ENCODE data around the gene COL4A1.

Gene COL4A1

DNA sequence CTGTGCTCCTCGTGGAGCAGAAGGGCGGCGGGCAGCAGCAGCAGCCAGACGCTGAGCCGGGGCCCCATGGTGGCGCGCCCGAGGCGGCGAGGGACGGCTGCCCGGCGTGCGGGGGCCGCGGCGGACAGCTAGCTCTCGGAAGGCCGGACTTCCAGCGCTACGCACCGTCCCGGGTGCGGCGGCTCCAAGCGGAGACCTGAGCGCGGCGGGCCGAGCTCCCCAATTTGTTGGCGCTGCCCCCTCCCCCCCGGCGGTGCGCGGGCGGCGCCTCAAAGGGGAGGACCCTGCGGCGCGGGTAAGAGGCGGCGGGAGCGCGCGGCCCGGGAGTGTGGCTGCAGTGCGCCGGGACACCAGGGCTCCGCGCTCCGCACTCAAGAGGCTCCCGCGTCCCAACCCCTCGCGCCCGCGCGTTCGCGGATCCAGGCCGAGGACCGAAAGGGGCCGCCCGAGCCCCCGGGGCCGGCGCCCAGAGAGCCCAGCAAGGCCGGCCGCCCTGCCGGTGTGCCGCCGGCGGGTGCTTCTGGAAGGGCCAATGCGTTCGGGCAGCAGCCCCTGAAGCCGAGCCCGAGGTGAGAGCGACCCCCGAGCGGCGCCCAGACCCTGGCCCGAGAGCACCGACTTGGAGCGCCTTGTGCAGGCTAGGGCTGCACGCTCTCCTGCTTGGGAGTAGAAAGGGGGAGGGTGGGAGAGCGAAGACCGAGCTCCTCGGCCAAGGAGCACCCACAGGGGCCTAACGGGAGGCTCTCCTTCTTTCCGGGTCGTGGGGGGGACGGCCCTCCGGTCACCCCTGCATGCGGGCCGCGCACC is at the start of gene COL4A1, which contains the start of gene COL4A2:
Gene COL4A1 (minus strand): TSS at position 198 of the 807 bp plus-strand sequence. CDS start 130 bp downstream, at position 68.
Gene COL4A2 (plus strand): TSS at position 325 of the 807 bp plus-strand sequence. CDS start 620 bp downstream, outside the sequence.
- DNase-seq (ENCODE audit: low spot score) = no peak

DNA sequence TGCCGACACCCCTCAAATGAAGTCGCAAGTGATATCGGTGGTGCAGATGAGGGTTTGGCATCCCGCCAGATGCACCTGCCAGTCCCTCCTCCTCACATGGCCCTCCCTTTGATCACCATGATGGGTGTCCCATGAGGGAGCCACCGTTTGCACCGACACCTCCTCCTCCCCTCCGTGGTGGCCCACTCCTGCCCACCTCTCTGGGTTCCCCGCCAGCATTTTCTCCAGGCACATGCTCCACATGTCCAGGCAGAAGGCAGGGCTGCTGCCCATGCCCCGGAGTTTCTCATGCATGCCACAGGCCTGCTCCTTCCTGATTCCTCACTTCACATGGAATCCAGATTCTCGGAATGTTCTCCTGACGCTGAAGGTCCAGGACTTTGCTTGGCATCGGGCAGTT is 49.4 kb upstream of the COL4A1 start:
- DNase-seq (ENCODE audit: low spot score) = no peak

DNA sequence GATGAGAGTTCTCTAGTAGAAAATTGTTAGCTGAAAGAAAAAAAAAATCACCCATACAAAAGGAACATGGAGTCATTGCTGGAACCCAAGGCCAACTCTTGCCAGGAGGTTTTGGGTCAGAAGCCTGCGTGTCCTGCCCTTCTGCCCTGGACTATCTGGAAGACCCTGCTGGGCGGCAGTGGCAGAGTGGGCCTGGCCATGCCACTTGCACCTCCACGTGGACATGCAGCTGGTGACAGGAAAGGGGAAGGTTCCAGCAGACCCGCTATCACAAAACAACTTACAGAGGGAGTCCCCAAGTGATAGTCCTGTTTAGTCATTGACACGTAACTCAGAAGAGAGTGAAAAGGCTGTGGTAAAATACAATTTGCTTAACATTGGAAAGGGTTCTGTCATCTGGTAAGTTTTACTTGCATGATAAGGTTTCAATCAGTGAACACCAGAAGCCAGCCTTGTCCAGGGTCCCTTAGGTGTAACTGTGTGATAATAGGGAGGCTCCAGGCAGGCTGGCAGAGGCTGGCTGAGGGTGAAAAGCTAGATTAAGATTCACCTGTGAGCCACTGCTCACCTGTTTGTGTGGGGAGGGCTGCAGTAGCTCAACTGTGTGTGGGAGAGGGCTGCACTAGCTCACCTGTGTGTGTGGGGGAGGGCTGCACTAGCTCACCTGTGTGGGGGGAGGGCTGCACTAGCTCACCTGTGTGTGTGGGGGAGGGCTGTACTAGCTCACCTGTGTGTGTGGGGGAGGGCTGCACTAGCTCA is 47.9 kb upstream of the COL4A1 start:
- no peak for DNase-seq (ENCODE audit: low spot score)

DNA sequence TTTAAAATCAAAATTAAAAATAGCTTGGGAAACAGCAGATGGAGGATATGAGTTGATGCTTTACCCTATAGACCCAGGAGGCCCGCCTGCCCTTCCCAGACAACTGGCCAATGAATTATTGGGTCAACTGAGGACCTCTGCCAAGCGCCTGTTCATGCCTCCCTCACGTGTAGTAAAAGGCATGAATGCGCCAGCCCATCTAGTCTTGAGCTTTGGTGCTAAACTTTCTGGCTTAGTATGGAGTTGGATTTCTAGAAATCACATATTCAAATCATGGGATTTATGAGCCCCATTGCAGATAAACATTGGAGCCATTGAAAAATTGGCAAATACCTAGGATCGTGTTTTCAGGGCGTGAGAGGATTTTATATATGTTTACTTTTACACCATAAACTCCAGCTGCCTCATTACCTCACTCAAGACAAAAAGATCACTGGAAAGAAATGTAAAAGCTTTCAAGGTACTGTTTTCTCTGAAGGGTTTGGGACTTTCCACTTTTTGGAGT is 47.2 kb upstream of the COL4A1 start:
- no peak for DNase-seq (ENCODE audit: low spot score)

DNA sequence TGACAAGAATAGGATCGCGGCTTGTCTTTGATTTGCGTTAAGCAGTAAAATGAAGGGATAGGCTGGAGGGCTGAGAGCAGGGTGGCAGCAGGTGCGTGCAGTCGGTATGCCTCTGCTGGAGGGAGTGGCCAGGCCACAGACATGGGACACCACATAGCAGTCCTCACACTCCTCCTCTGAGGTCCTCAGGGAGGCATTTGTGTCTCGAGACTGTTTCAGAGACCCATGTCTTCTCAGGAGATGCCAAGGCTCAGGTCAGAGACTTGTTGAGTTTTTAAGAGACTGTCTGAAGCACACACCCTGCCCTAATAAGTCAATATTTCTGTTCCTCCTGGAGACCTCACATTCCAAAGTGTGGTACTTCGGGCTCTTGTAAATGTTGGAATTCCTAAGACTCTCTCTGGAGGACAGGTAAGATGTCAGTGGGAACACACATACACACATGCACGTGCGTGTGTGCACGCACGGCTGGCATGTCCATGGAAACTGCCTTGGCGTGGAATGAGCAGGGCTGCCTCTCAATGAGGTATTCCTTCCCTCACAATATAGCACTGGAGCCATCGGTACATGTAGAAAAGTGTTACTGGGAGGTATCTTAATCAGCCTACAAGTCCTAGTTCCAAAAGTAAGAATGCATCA is 46.5 kb upstream of the COL4A1 start:
- no peak for DNase-seq (ENCODE audit: low spot score)

DNA sequence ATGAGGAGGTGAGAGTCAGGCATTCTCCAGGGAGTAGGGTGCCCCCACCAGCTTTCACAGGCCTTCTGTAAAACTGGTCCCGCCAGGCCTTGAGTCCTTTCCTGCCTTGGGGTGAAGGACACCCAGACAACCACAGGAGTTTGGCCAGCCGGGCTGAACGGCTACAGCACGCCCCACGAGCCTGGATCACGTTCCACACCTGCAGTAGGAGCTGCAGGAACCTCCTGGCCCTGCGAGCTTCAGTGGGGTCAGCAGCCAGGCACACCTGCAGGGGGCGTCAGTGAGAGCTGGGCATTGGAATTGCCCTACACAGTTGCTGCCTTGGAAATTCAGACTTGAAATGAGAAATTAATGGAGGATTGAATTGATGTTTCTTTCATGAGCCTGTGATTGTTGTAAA is 45.8 kb upstream of the COL4A1 start:
- DNase-seq (ENCODE audit: low spot score) = no peak

DNA sequence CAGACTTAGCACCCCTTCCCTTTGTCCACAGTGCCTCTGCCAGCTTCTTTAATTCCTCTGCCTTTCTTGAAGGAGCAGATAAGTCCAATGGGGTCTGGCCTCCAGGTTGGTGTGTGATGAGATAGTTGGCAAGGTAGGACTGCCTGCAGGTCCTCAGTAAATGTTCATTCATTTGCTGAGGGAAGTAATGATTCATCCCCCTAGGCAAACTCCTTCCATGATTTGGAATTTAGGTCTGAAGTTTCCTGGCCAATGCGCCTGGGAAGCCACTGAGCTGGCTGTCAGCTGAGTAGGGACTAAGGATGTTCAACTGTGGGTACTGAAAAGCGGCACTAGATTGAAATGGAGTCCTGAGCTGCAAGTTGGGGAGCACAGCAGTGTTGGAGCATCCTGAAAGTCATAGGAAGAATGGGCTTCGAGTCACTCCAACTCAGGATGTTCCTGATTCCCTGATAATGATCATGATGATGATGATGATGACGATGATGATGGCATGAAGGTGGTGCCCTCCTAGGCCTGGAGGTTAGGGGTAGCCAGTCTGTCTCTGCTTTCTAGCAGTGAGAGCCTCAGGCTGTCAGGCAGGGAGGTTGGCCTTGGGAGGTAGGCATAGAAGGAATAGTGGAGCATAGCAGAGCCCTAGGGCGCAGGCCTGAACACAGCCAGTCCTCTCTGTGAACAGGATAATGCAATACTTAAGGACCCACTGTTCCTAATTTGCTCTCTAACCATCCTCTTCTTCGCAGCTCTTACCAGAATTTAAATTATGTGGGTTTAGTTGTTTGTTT is 44.9 kb upstream of the COL4A1 start:
- no peak for DNase-seq (ENCODE audit: low spot score)

DNA sequence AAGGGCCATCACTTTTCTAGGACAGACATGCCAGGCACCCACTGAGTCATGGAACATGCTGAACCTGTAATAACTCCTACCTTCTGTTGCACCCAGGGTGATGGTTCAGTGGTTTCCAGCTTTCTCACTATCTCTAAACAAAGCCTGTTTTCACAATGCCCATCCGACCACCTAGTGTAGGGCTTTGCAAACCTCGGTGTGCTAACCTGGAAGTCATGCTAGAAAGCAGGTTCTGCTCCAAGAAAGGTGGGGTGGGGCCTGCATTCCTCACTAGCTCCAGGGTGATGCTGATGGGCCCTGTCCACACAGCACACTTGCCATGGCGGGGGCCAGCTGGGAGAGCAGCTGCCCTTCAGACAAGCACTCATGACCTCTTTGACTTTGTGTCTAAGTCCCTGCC is 43.6 kb upstream of the COL4A1 start:
- no peak for DNase-seq (ENCODE audit: low spot score)

DNA sequence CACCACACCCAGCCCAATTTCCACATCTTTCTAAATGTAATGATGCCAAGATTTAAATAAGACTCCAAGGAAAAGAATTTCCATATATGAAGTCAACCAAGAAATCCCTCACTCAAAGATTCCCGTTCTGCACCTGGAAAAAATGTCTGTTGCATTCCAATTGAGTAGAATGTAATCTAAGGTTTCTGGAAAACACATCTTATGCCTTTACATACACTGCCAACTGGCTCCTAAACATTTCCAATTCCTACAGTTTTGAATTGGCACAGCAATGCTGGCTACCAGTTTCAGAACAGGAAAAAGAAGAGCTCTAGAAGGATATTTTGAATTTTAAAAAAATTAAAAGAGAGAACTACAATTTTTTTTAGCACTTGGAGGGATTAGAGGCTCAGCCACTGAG is 43.1 kb upstream of the COL4A1 start:
- DNase-seq (ENCODE audit: low spot score) = no peak

DNA sequence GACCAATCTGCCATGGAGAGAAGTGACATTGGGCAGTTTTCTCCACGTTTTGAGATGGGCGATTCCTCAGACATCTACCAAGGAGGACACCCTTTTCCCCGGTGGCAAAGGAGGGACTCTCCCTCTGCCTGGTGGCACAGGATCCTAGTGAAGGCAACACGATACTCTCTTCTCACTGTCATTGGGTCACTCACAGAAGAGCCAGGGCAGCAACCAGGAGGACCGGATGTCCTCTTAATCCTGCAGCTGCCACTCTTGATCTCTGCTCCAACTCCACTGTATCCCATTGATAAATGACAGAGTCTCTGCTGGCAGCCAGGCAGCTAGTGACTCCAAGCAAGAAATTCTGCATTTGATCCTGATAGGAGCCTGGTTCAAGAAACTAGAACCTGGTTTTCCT is 42.3 kb upstream of the COL4A1 start:
- DNase-seq (ENCODE audit: low spot score) = no peak

DNA sequence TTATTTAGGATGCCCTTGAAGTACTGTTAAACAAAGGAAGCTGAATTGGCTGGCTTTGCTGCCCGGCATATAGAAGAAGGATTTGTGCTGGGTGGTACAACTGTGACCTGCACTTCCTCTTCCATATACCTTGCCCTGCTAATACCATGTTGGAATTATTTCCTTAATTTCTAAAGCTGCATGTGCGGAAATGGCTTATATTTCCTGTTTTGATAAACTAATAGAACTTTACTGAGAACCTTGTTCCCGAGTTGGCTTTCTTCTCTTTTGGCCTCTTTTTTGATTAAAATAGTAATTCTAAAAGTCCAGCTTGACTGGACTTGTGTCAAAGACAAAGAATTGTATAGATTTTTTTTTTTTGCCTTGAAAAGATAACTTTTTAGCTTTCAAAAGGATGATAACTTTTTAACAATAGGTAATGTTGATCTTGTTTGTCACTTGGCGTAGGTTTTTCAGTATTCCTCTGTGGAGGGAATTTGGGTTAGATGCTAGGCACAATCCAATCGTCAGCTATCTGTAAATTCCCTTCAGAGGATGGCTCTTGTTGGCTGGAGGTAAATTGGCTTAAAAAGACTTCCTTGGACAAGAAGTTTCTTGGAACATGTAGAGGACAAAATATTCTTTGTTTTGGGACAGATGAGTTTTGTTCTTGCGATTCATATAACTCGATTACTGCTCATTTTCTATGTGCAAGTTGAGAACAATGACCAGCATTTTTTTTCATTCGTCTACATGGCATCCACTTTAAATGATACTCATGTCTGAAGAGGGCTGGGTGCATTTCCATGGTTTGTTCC is 41.5 kb upstream of the COL4A1 start:
- no peak for DNase-seq (ENCODE audit: low spot score)

DNA sequence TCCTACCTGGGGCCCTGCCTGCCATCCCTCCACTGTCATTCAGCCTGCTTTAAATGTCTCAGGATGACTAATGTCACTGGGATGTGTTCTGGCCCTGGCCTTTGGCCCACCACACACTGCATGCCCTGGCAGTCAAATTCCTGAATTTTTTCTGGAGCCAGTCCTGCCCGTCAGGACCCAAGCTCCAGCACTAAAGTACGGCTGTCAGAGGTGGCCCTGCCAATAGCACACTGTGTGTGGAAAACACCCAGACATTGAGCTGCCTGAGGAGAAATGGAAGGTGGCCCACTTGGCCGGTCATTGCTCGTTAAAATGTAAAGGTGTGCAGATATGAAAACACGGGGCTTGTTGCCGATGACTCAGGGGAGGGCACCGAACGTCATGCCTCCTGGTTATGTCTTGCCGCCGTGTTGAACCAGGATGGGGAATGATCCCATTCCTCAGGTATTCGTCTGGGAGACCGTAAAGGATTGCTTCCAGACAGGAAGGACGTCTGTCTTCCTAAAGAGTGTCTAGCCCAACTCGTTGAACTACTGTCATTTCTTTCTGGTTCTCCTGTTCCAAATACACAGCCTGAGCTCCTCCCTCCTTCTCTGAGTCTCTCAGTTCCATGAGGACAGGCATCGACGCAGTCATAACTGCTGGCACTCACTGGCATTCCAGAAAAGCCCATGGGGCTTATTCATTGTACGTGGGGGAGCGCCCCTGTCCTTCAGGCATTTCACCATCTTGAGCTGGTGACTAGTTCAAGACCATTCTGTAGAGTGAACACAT is 40.8 kb upstream of the COL4A1 start:
- DNase-seq (ENCODE audit: low spot score) = no peak

DNA sequence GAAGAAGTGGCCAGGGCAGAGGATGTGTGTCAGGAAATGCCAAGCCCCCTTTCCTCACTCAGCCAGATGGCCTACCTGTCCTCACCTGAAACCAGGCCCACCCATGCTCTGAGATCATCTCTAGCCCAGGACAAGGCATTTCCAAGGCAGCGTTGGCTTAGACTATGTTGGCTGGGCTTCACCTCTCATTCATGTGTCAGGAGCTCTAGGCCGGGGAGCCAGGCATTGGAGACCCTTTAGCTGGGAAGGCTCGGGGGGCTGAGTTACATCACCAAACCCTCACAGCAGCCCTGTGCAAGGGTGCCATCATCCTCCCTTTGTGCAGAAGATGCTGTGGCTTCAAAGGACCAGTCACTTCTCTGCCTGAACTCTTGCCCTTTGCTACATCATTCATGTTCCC is 40.1 kb upstream of the COL4A1 start:
- DNase-seq (ENCODE audit: low spot score) = no peak

DNA sequence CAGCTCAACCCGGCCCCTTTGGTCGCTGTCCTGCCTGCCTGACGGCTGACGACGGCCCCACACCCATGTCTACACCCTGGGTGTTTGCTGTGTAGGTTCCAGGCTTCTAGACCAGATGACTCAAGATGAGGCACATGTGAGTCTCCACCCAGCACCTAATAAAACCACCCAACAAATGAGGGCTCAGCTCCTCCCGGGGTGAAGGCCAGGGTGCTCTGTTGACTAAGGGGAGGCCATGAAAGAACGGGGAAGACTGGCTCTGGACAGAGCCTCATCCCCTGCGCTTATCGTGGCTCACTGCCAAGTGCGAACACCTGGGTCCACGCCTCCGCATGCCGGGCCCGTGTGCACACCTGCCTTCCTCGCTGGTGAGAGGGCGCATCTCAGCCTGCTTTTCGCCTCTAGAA is 39.7 kb upstream of the COL4A1 start:
- DNase-seq (ENCODE audit: low spot score) = no peak

DNA sequence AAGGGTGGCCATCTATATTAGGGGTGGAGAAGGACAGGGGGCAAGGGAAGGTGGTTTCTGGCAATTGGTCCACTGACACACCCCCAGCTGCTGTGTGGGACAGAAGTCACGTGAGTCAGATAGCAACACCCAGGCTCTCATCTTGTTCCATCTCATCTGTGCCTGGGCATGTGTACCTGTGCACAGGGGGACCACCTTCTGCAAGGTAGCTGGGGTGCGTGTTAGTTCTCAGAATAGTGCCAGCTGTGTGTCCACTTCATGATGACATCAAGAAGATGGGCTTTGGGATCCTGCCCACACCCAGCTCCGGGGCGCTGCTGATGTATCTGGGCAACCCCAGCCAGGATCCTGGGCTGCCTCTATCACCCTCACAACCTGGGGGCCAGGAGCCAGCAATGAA is 38.7 kb upstream of the COL4A1 start:
- DNase-seq (ENCODE audit: low spot score) = no peak

DNA sequence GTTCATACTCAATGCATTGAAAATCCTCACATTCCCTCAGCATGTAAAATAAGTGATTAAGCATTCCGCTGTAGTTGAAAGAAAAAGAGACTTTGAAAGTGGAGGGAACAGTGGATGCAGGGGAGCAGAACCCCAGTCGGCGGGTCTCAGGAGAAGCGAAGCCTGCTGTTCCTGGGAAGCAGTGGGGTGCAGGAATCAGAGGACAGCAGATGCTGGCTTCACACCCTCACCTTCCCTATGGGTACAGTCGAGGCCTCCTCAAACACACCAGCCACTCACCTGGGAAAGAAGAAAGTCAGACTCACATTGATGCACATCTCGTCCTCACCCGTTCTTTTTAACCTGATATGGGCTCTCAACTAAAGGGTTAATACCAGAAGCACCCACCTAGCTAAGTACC is 38.3 kb upstream of the COL4A1 start:
- DNase-seq (ENCODE audit: low spot score) = no peak

DNA sequence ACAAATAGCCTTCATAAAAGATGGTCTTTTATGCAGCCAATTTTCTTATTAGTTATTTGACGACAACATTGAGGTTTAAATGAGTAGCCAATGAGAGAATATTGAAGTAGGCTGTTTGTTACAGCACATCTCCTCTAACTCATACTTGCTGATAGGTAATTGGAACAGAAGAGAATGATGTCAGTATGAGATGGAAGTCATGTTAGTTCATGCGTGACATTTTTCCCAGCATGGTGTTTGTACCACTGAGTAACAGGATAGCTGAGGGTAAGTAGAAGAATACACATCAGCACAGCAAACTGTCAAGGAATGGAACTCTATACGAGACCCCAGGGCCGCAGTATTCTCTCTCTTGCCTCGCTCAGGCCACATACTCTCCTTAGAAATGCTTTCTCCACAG is 37.4 kb upstream of the COL4A1 start:
- DNase-seq (ENCODE audit: low spot score) = no peak

DNA sequence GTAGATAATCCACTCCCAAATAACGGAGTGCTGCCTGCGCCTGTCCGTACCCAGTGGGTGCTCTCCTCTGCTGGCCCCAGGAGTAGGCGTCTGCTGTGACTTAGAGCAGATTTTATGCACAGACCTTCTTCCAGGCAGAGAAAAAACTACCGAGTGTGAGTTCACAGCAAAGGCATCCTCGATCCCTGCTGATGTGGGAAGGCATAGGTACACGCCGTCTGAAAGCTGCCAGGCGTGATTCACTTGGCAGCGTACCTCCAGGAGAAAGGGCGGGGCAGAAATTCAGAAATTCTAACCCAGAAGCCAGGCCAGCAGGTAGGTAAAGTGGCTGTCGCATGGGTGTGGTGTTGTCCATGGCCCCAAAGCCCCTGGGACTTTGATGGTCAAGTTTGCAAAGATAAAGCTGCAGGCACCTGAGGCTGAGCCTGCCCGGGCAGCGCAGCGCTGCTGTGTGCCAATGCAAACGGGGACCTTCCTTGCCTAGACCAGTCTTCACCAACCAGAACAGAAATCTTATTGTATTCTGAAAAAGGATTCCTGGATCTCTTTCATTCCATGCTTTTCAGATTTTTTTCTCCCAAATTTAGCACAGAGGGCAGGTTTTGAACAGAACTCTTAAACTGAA is 36.4 kb upstream of the COL4A1 start:
- no peak for DNase-seq (ENCODE audit: low spot score)

DNA sequence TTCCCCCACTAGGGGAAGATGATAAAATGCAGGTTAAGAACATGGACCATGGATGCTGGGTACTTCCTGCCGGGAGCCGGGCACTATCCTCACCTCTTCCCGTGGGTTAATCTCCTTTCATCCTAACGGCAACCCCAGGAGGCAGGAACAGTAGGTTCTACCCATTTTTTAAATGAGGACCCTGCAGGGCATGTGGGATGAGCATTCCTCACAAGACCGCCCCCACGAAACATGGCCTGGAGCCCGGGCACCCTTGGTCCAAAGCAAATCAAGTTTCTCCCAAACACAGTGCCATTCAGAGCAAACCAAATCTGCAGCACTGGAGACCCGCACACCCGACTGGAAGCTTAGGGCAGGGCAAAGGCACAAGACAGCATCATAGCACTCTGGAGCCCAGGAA is 35.5 kb upstream of the COL4A1 start:
- DNase-seq (ENCODE audit: low spot score) = no peak
